Measurements from ENCODE around the gene UTF1. TPM values are rescaled to one million over a fixed set of nuclear protein-coding genes. Genes with fewer than 3 reads are reported as not detected.

UTF1 gene
- total and polyA plus RNA-seq, 4 donors = not detected

DNA sequence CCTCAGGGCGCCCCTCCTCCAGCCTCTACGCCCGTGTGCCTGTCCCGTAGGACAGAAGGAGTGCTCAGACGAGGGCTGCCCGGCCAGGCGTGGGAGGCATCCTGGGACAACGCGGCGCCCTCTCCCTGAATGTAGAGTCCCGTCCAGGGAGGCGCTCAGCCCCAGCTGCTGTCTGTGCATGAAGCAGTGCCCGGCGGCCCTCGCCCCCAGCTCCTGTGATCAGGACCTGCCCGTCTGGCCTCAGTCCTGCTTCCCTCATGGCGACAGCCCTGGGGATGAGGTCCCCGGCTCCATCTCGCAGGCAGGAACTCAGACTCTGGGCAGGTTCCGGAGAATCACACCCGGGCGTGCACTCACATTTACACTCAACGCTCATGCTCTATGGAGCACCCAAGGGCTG is 24.9 kb upstream of the UTF1 start:
- intact Hi-C loops (cut with DNase I) = no loop called here
- H3K27ac ChIP-seq (ENCODE audit: low read depth in 1 of 2, low read length in 2 of 2) = no peak overlapping the region
- no peaks in the 10 kb centered on the region for H3K36me3 ChIP-seq (ENCODE audit: control insufficient read depth in 1 of 2, insufficient read depth in 2 of 2, low read length in 1 of 2)
- no peaks in the 10 kb centered on the region for H3K4me1 ChIP-seq (ENCODE audit: control insufficient read depth in 1 of 2, insufficient read depth in 2 of 2, low read length in 2 of 2)
- DNase-seq (no peak), ATAC-seq (ENCODE audit: low FRiP score) (no peak)
- H3K9me3 ChIP-seq (ENCODE audit: control insufficient read depth, low read length) = no peaks in the 10 kb centered on the region
- WGBS, 2 donors = 88 to 91% methylated on average over 23 of the region's 23 CpGs
- no peaks in the 10 kb centered on the region for H3K27me3 ChIP-seq (ENCODE audit: control insufficient read depth in 1 of 2, insufficient read depth in 2 of 2, low read length in 1 of 2)
- no peak overlapping the region for H3K4me3 ChIP-seq (ENCODE audit: low read length in 2 of 2)

GRCh38 chr10:133206356-133207040 is 23.5 kb upstream of the UTF1 start:
- H3K4me3 ChIP-seq (ENCODE audit: low read length in 2 of 2) = no peak overlapping the region
- H3K9me3 ChIP-seq (ENCODE audit: control insufficient read depth, low read length) = no peaks in the 10 kb centered on the region
- H3K27ac ChIP-seq (ENCODE audit: low read depth in 1 of 2, low read length in 2 of 2) = no peak overlapping the region
- ATAC-seq (ENCODE audit: low FRiP score) (no peak), DNase-seq (no peak)
- intact Hi-C loops (cut with DNase I) = no loop called here
- H3K36me3 ChIP-seq (ENCODE audit: control insufficient read depth in 1 of 2, insufficient read depth in 2 of 2, low read length in 1 of 2) = no peaks in the 10 kb centered on the region
- WGBS, 2 donors = 79 to 84% methylated on average over 13 to 17 of the region's 17 CpGs
- H3K27me3 ChIP-seq (ENCODE audit: control insufficient read depth in 1 of 2, insufficient read depth in 2 of 2, low read length in 1 of 2) = no peaks in the 10 kb centered on the region
- H3K4me1 ChIP-seq (ENCODE audit: control insufficient read depth in 1 of 2, insufficient read depth in 2 of 2, low read length in 2 of 2) = no peaks in the 10 kb centered on the region

GRCh38 chr10:133207041-133207600 is 22.9 kb upstream of the UTF1 start:
- Histone ChIP-seq H3K4me1 (ENCODE audit: control insufficient read depth in 1 of 2, insufficient read depth in 2 of 2, low read length in 2 of 2) (no peaks in the 10 kb centered on the region), H3K9me3 (ENCODE audit: control insufficient read depth, low read length) (no peaks in the 10 kb centered on the region), H3K4me3 (ENCODE audit: low read length in 2 of 2) (no peak overlapping the region), H3K36me3 (ENCODE audit: control insufficient read depth in 1 of 2, insufficient read depth in 2 of 2, low read length in 1 of 2) (no peaks in the 10 kb centered on the region), H3K27me3 (ENCODE audit: control insufficient read depth in 1 of 2, insufficient read depth in 2 of 2, low read length in 1 of 2) (no peaks in the 10 kb centered on the region), H3K27ac (ENCODE audit: low read depth in 1 of 2, low read length in 2 of 2) (no peak overlapping the region)
- intact Hi-C loops (cut with DNase I) = no loop called here
- ATAC-seq (ENCODE audit: low FRiP score) (no peak), DNase-seq (no peak)
- WGBS, 2 donors = 84 to 89% methylated on average over 35 to 36 of the region's 36 CpGs

DNA sequence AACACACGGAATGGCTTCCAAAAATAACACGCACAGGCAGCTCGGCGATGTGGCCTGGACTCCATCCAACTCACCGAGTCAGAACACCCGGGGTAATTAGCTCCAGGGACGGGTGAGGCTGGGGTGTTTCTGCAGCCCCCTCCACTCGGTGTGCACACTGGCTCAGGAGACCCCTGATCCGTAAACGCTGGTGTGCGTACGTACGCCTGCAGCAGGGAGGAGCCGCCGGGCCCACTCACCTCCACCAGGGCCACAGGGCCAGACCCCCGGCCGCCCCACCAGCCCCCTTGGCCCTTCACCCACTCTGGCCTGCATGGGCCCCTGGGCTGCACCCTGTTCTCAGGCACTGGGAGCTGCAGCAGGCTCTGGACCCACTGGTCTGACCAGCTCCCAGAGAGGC is 22.4 kb upstream of the UTF1 start:
- WGBS, 2 donors = 53 to 63% methylated on average over 17 of the region's 17 CpGs
- no peak for DNase-seq
- H3K4me1 ChIP-seq (ENCODE audit: control insufficient read depth in 1 of 2, insufficient read depth in 2 of 2, low read length in 2 of 2) = no peaks in the 10 kb centered on the region
- no peaks in the 10 kb centered on the region for H3K27me3 ChIP-seq (ENCODE audit: control insufficient read depth in 1 of 2, insufficient read depth in 2 of 2, low read length in 1 of 2)
- no peaks in the 10 kb centered on the region for H3K9me3 ChIP-seq (ENCODE audit: control insufficient read depth, low read length)
- intact Hi-C loops (cut with DNase I) = no loop called here
- no peak overlapping the region for H3K27ac ChIP-seq (ENCODE audit: low read depth in 1 of 2, low read length in 2 of 2)
- H3K4me3 ChIP-seq (ENCODE audit: low read length in 2 of 2) = no peak overlapping the region
- ATAC-seq (ENCODE audit: low FRiP score) = no peak
- no peaks in the 10 kb centered on the region for H3K36me3 ChIP-seq (ENCODE audit: control insufficient read depth in 1 of 2, insufficient read depth in 2 of 2, low read length in 1 of 2)

- Histone ChIP-seq H3K4me1 (ENCODE audit: control insufficient read depth in 1 of 2, insufficient read depth in 2 of 2, low read length in 2 of 2) (no peaks in the 10 kb centered on the region), H3K9me3 (ENCODE audit: control insufficient read depth, low read length) (no peaks in the 10 kb centered on the region), H3K4me3 (ENCODE audit: low read length in 2 of 2) (no peak overlapping the region), H3K36me3 (ENCODE audit: control insufficient read depth in 1 of 2, insufficient read depth in 2 of 2, low read length in 1 of 2) (no peaks in the 10 kb centered on the region), H3K27me3 (ENCODE audit: control insufficient read depth in 1 of 2, insufficient read depth in 2 of 2, low read length in 1 of 2) (no peaks in the 10 kb centered on the region), H3K27ac (ENCODE audit: low read depth in 1 of 2, low read length in 2 of 2) (no peak overlapping the region)
- DNase-seq (no peak), ATAC-seq (ENCODE audit: low FRiP score) (no peak)
- WGBS, 2 donors = 90 to 91% methylated on average over 16 to 18 of the region's 18 CpGs
- intact Hi-C loops (cut with DNase I) = no loop called here
Measured at GRCh38 chr10:133208466-133208865, 21.6 kb upstream of the UTF1 start.

GRCh38 chr10:133209117-133209516 is 20.9 kb upstream of the UTF1 start:
- Histone ChIP-seq H3K4me3 (ENCODE audit: low read length in 2 of 2) (no peak overlapping the region), H3K4me1 (ENCODE audit: control insufficient read depth in 1 of 2, insufficient read depth in 2 of 2, low read length in 2 of 2) (no peaks in the 10 kb centered on the region), H3K27ac (ENCODE audit: low read depth in 1 of 2, low read length in 2 of 2) (no peak overlapping the region), H3K9me3 (ENCODE audit: control insufficient read depth, low read length) (no peaks in the 10 kb centered on the region), H3K36me3 (ENCODE audit: control insufficient read depth in 1 of 2, insufficient read depth in 2 of 2, low read length in 1 of 2) (no peaks in the 10 kb centered on the region), H3K27me3 (ENCODE audit: control insufficient read depth in 1 of 2, insufficient read depth in 2 of 2, low read length in 1 of 2) (no peaks in the 10 kb centered on the region)
- DNase-seq = no peak
- ATAC-seq (ENCODE audit: low FRiP score) = no peak
- intact Hi-C loops (cut with DNase I) = no loop called here
- 94 to 97% methylated on average over 14 of the region's 14 CpGs for WGBS, 2 donors

GRCh38 chr10:133209641-133210040 is 20.4 kb upstream of the UTF1 start:
- WGBS, 2 donors = 87% methylated on average over 17 to 20 of the region's 20 CpGs
- Histone ChIP-seq H3K9me3 (ENCODE audit: control insufficient read depth, low read length) (no peaks in the 10 kb centered on the region), H3K4me3 (ENCODE audit: low read length in 2 of 2) (no peak overlapping the region), H3K27me3 (ENCODE audit: control insufficient read depth in 1 of 2, insufficient read depth in 2 of 2, low read length in 1 of 2) (no peaks in the 10 kb centered on the region), H3K36me3 (ENCODE audit: control insufficient read depth in 1 of 2, insufficient read depth in 2 of 2, low read length in 1 of 2) (no peaks in the 10 kb centered on the region), H3K27ac (ENCODE audit: low read depth in 1 of 2, low read length in 2 of 2) (no peak overlapping the region), H3K4me1 (ENCODE audit: control insufficient read depth in 1 of 2, insufficient read depth in 2 of 2, low read length in 2 of 2) (no peaks in the 10 kb centered on the region)
- intact Hi-C loops (cut with DNase I) = no loop called here
- DNase-seq (no peak), ATAC-seq (ENCODE audit: low FRiP score) (no peak)

DNA sequence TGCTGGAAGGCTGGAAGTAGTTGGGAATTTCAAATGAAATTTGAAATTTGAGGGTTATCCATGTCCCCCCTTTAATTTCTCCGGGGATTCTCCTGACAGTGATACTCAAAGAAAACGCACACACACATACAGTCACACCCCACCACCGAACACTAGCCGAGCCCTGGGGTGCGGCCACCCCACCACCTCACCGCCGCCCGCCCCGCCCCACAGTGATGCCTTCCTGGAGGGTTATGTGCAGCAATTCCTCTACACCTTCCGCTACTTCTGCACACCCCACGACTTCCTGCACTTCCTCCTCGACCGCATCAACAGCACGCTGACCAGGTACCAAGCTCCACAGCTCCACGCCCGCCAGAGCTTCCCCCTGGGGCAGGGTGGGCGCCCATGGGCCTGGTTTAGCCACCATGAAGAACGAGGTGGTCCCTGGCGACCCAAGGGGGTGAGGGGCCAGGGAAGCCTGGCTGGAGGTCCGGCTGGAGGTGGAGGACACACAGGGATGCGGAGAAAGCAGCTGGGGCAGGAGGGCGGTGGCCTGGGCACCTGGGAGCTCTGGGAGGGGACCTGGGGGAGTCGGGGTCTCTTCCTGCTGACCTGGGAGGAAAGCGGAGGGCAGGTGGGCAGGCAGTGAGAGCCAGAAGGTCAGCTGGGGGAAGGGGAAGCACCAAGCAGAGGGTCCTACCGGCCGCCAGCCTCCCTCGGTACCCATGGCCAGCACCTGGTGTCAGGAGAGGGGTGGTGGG is 19.4 kb upstream of the UTF1 start:
- Histone ChIP-seq H3K4me3 (ENCODE audit: low read length in 2 of 2) (no peak overlapping the region), H3K9me3 (ENCODE audit: control insufficient read depth, low read length) (no peaks in the 10 kb centered on the region), H3K36me3 (ENCODE audit: control insufficient read depth in 1 of 2, insufficient read depth in 2 of 2, low read length in 1 of 2) (no peaks in the 10 kb centered on the region), H3K27me3 (ENCODE audit: control insufficient read depth in 1 of 2, insufficient read depth in 2 of 2, low read length in 1 of 2) (no peaks in the 10 kb centered on the region), H3K4me1 (ENCODE audit: control insufficient read depth in 1 of 2, insufficient read depth in 2 of 2, low read length in 2 of 2) (no peaks in the 10 kb centered on the region), H3K27ac (ENCODE audit: low read depth in 1 of 2, low read length in 2 of 2) (no peak overlapping the region)
- intact Hi-C loops (cut with DNase I) = no loop called here
- no peak for ATAC-seq (ENCODE audit: low FRiP score)
- 81 to 89% methylated on average over 25 to 27 of the region's 27 CpGs for WGBS, 2 donors
- DNase-seq = no peak
